ENCODE data around the gene VPS11.

The VPS11 gene

GRCh38 chr11:119110439-119110838 lies 42.8 kb downstream of the VPS11 start:
- Histone ChIP-seq H3K14ac (ENCODE audit: low read length) (no peak overlapping the region), H3K79me1 (ENCODE audit: low read depth, low read length) (no peaks in the 10 kb centered on the region), H4K8ac (ENCODE audit: low read depth, low read length) (no peak overlapping the region), H2BK12ac (ENCODE audit: low read length) (no peak overlapping the region), H4K91ac (ENCODE audit: low read depth, low read length, poor library complexity) (no peak overlapping the region), H2AK5ac (ENCODE audit: low read depth, low read length) (no peak overlapping the region), H3K9ac (ENCODE audit: low read depth, low read length, poor library complexity) (no peak overlapping the region), H3K4ac (ENCODE audit: low read length) (no peak overlapping the region), H3K23ac (ENCODE audit: low read depth, low read length, poor library complexity) (no peak overlapping the region), H3K9me3 (replicated peaks in 1 of 2; ENCODE audit: control insufficient read depth in 2 of 2, insufficient read depth in 1 of 2, low read depth in 1 of 2, low read length in 2 of 2) (no peaks in the 10 kb centered on the region), H3K18ac (ENCODE audit: low read length) (no peak overlapping the region), H3K27ac (replicated peaks; ENCODE audit: low read length) (no peak overlapping the region), H3K4me3 (ENCODE audit: low read length in 2 of 2) (no peak overlapping the region), H2BK5ac (ENCODE audit: low read length) (no peak overlapping the region), H2BK15ac (ENCODE audit: low read length) (no peak overlapping the region), H2BK120ac (ENCODE audit: low read depth, low read length) (no peak overlapping the region), H3K4me2 (ENCODE audit: insufficient read depth, low read length, poor library complexity, severe bottlenecking) (no peak overlapping the region), H3K27me3 (ENCODE audit: control insufficient read depth in 3 of 3, insufficient read depth in 3 of 3, low read depth in 1 of 3, low read length in 3 of 3) (peaks cover 0 to 5% (median 0%) of the 10 kb centered on the region in 3 experiments), H3K4me1 (ENCODE audit: control insufficient read depth in 2 of 2, insufficient read depth in 1 of 2, low read depth in 1 of 2, low read length in 2 of 2) (peaks cover 12 to 18% of the 10 kb centered on the region in 2 donors), H2AFZ (ENCODE audit: low read length) (no peak overlapping the region), H3K36me3 (replicated peaks in 1 of 2; ENCODE audit: control insufficient read depth in 2 of 2, insufficient read depth in 2 of 2, low read length in 2 of 2) (peaks cover 6 to 37% of the 10 kb centered on the region in 2 donors)
- DNase-seq (ENCODE audit: low spot score) = no peak
- WGBS, 2 donors (ENCODE audit: extremely low coverage in 2 of 2, insufficient read length in 2 of 2, insufficient replicate concordance in 1 of 2) = no CpG with 5 or more reads among the region's 10 CpGs

- WGBS, 2 donors (ENCODE audit: extremely low coverage in 2 of 2, insufficient read length in 2 of 2, insufficient replicate concordance in 1 of 2) = no CpG with 5 or more reads among the region's 11 CpGs
- Histone ChIP-seq H2BK5ac (ENCODE audit: low read length) (peak overlapping the region; percentile 31), H3K23ac (ENCODE audit: low read depth, low read length, poor library complexity) (no peak overlapping the region), H4K8ac (ENCODE audit: low read depth, low read length) (no peak overlapping the region), H3K27ac (replicated peaks; ENCODE audit: low read length) (no peak overlapping the region), H3K79me1 (ENCODE audit: low read depth, low read length) (no peaks in the 10 kb centered on the region), H2BK15ac (ENCODE audit: low read length) (no peak overlapping the region), H3K27me3 (ENCODE audit: control insufficient read depth in 3 of 3, insufficient read depth in 3 of 3, low read depth in 1 of 3, low read length in 3 of 3) (peaks cover 0 to 5% (median 0%) of the 10 kb centered on the region in 3 experiments), H3K18ac (ENCODE audit: low read length) (no peak overlapping the region), H3K4me3 (ENCODE audit: low read length in 2 of 2) (no peak overlapping the region), H2BK12ac (ENCODE audit: low read length) (no peak overlapping the region), H3K4ac (ENCODE audit: low read length) (no peak overlapping the region), H2BK120ac (ENCODE audit: low read depth, low read length) (no peak overlapping the region), H3K36me3 (replicated peaks in 1 of 2; ENCODE audit: control insufficient read depth in 2 of 2, insufficient read depth in 2 of 2, low read length in 2 of 2) (peaks cover 6 to 37% of the 10 kb centered on the region in 2 donors), H2AFZ (ENCODE audit: low read length) (no peak overlapping the region), H3K4me2 (ENCODE audit: insufficient read depth, low read length, poor library complexity, severe bottlenecking) (no peak overlapping the region), H4K91ac (ENCODE audit: low read depth, low read length, poor library complexity) (no peak overlapping the region), H3K14ac (ENCODE audit: low read length) (no peak overlapping the region), H3K4me1 (ENCODE audit: control insufficient read depth in 2 of 2, insufficient read depth in 1 of 2, low read depth in 1 of 2, low read length in 2 of 2) (peaks cover 10 to 12% of the 10 kb centered on the region in 2 donors), H3K9me3 (replicated peaks in 1 of 2; ENCODE audit: control insufficient read depth in 2 of 2, insufficient read depth in 1 of 2, low read depth in 1 of 2, low read length in 2 of 2) (no peaks in the 10 kb centered on the region), H2AK5ac (ENCODE audit: low read depth, low read length) (no peak overlapping the region), H3K9ac (ENCODE audit: low read depth, low read length, poor library complexity) (no peak overlapping the region)
- DNase-seq (ENCODE audit: low spot score) = no peak
Observed at GRCh38 chr11:119111361-119111925, 43.8 kb downstream of the VPS11 start.

GRCh38 chr11:119112314-119113020 lies 44.8 kb downstream of the VPS11 start:
- Histone ChIP-seq H3K4ac (ENCODE audit: low read length) (no peak overlapping the region), H2BK12ac (ENCODE audit: low read length) (no peak overlapping the region), H2AK5ac (ENCODE audit: low read depth, low read length) (no peak overlapping the region), H3K4me3 (ENCODE audit: low read length in 2 of 2) (no peak overlapping the region), H3K9ac (ENCODE audit: low read depth, low read length, poor library complexity) (no peak overlapping the region), H3K14ac (ENCODE audit: low read length) (no peak overlapping the region), H2AFZ (ENCODE audit: low read length) (no peak overlapping the region), H3K4me2 (ENCODE audit: insufficient read depth, low read length, poor library complexity, severe bottlenecking) (no peak overlapping the region), H2BK15ac (ENCODE audit: low read length) (no peak overlapping the region), H3K27ac (replicated peaks; ENCODE audit: low read length) (no peak overlapping the region), H2BK5ac (ENCODE audit: low read length) (no peak overlapping the region), H4K91ac (ENCODE audit: low read depth, low read length, poor library complexity) (no peak overlapping the region), H4K8ac (ENCODE audit: low read depth, low read length) (no peak overlapping the region), H3K9me3 (replicated peaks in 1 of 2; ENCODE audit: control insufficient read depth in 2 of 2, insufficient read depth in 1 of 2, low read depth in 1 of 2, low read length in 2 of 2) (no peaks in the 10 kb centered on the region), H3K18ac (ENCODE audit: low read length) (no peak overlapping the region), H3K23ac (ENCODE audit: low read depth, low read length, poor library complexity) (peak overlapping the region; percentile 59), H3K79me1 (ENCODE audit: low read depth, low read length) (no peaks in the 10 kb centered on the region), H3K36me3 (replicated peaks in 1 of 2; ENCODE audit: control insufficient read depth in 2 of 2, insufficient read depth in 2 of 2, low read length in 2 of 2) (peaks cover 6 to 37% of the 10 kb centered on the region in 2 donors), H3K27me3 (ENCODE audit: control insufficient read depth in 3 of 3, insufficient read depth in 3 of 3, low read depth in 1 of 3, low read length in 3 of 3) (peaks cover 0 to 5% (median 0%) of the 10 kb centered on the region in 3 experiments), H3K4me1 (ENCODE audit: control insufficient read depth in 2 of 2, insufficient read depth in 1 of 2, low read depth in 1 of 2, low read length in 2 of 2) (peaks cover 6 to 8% of the 10 kb centered on the region in 2 donors), H2BK120ac (ENCODE audit: low read depth, low read length) (no peak overlapping the region)
- WGBS, 2 donors (ENCODE audit: extremely low coverage in 2 of 2, insufficient read length in 2 of 2, insufficient replicate concordance in 1 of 2) = no CpG with 5 or more reads among the region's 12 CpGs
- DNase-seq (ENCODE audit: low spot score) = no peak

GRCh38 chr11:119113716-119114115 lies 46.1 kb downstream of the VPS11 start:
- H3K36me3 ChIP-seq (replicated peaks in 1 of 2; ENCODE audit: control insufficient read depth in 2 of 2, insufficient read depth in 2 of 2, low read length in 2 of 2) = peaks cover 6 to 37% of the 10 kb centered on the region in 2 donors
- no CpG with 5 or more reads among the region's 9 CpGs for WGBS, 2 donors (ENCODE audit: extremely low coverage in 2 of 2, insufficient read length in 2 of 2, insufficient replicate concordance in 1 of 2)
- no peak overlapping the region for H2BK15ac ChIP-seq (ENCODE audit: low read length)
- no peak overlapping the region for H3K4me3 ChIP-seq (ENCODE audit: low read length in 2 of 2)
- no peak overlapping the region for H3K23ac ChIP-seq (ENCODE audit: low read depth, low read length, poor library complexity)
- H2BK5ac ChIP-seq (ENCODE audit: low read length) = no peak overlapping the region
- no peak overlapping the region for H2BK12ac ChIP-seq (ENCODE audit: low read length)
- H4K91ac ChIP-seq (ENCODE audit: low read depth, low read length, poor library complexity) = no peak overlapping the region
- no peak overlapping the region for H3K4ac ChIP-seq (ENCODE audit: low read length)
- no peaks in the 10 kb centered on the region for H3K4me1 ChIP-seq (ENCODE audit: control insufficient read depth in 2 of 2, insufficient read depth in 1 of 2, low read depth in 1 of 2, low read length in 2 of 2)
- H2AFZ ChIP-seq (ENCODE audit: low read length) = no peak overlapping the region
- no peak overlapping the region for H2BK120ac ChIP-seq (ENCODE audit: low read depth, low read length)
- no peak overlapping the region for H3K9ac ChIP-seq (ENCODE audit: low read depth, low read length, poor library complexity)
- no peak overlapping the region for H4K8ac ChIP-seq (ENCODE audit: low read depth, low read length)
- H3K18ac ChIP-seq (ENCODE audit: low read length) = no peak overlapping the region
- H3K27me3 ChIP-seq (ENCODE audit: control insufficient read depth in 3 of 3, insufficient read depth in 3 of 3, low read depth in 1 of 3, low read length in 3 of 3) = no peaks in the 10 kb centered on the region
- no peaks in the 10 kb centered on the region for H3K9me3 ChIP-seq (replicated peaks in 1 of 2; ENCODE audit: control insufficient read depth in 2 of 2, insufficient read depth in 1 of 2, low read depth in 1 of 2, low read length in 2 of 2)
- H3K27ac ChIP-seq (replicated peaks; ENCODE audit: low read length) = no peak overlapping the region
- no peak for DNase-seq (ENCODE audit: low spot score)
- H2AK5ac ChIP-seq (ENCODE audit: low read depth, low read length) = no peak overlapping the region
- H3K79me1 ChIP-seq (ENCODE audit: low read depth, low read length) = no peaks in the 10 kb centered on the region
- H3K4me2 ChIP-seq (ENCODE audit: insufficient read depth, low read length, poor library complexity, severe bottlenecking) = no peak overlapping the region
- no peak overlapping the region for H3K14ac ChIP-seq (ENCODE audit: low read length)
